NCI-H2196 (cell line): Measurements from ENCODE around the gene PDE4C.
A peak's percentile ranks its signal among the peaks of the same experiment; 100 is the strongest.

Source experiments
- DNase-seq: peaks from one replicate; lab custom pipeline; 2025; ENCODE audit not compliant: unreplicated experiment; lab: John Stamatoyannopoulos, UW

Gene PDE4C

GRCh38 chr19:18225702-18226468 is at the start of gene PDE4C:
Gene PDE4C (minus strand): TSS chr19:18226438. CDS start chr19:18226415, 23 bp downstream.
- DNase-seq = no peak

DNA sequence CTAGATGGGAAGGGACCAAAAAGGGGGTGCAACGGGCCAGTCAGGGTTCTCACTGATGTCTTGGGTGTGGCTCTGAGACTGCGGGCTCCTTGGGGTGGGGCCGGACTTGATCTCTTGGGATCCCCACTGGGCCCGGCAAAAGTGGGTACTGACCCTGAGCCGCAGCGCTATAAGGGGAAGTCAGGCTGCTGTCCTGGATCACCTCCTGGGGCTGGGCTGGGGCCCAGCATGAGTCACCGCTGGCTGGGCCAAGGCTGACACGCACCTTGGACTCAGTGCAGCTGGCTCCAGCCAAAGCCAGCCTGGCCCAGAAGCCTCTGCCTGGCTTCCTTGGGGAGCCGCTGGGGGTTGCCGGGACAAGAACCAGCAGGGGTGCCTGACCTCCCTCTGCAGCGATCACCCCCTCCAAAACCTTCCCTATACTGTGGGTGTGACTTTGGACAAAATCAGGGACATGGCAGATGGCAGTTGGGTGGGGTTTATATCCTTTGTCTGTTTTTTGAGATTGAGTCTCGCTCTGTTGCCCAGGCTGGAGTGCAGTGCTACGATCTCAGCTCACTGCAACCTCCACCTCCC is 48.6 kb upstream of the PDE4C start:
- DNase-seq = peak; percentile 61

DNA sequence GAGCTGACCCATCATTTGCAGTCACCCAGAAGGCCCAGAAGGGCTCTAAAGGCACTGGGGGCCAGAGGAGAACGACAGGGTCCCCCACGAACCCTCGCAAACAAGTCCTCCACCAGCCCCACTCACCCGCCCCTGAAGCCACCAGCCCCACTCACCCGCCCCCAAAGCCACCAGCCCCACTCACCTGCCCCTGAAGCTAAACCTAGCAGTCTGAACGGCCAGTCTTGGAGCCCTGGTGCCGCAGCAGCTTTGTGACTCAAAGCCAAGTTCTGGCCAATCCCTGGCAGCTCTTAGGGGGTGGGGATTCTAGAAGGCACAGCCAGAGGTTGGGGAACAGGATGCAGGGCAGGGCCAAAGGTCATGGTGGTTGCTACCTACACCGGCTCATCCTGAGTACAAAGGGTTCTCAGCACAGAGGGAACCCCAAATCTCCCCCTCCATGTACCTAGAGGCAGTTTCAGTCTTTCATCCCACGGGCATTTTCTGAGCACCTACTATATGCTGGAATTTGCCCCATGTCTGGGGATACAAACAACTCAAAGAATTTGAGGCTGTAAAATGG is 48.1 kb upstream of the PDE4C start, which contains the start of gene IQCN:
Gene IQCN, minus strand, starts transcription at position 234 of the 562 bp plus-strand sequence. CDS start 4,974 bp downstream, outside the sequence.
- no peak for DNase-seq

DNA sequence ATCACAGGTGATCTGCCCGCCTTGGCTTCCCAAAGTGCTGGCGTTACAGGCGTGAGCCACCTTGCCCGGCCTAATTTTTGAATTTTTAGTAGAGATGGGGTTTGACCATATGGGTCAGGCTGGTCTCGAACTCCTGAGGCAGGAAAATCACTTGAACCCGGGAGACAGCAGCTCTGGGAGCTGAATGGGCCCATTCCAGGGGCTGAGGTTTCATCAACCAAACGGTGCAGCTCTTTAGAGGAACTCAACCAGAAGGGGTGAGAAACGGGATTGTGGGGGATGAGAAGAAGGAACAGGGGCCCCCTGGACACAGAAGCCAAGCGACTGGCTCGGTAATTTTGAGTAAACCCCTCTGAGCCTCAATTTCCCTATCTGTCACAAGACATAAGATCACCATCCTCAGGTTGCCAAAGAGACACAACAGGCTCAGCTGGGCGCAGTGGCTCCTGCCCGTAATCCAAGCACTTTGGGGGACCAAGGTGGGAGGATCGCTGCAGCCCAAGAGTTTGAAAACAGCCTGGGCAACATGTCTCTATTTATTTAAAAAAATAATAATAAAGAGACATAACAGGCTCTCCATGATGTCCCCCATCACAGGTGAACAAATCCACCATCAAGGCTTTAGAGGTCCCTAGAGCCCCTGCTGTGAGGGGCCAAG is 47.5 kb upstream of the PDE4C start:
- DNase-seq = no peak

- no peak for DNase-seq
These were observed 45.2 kb upstream of the PDE4C start for GRCh38 chr19:18271433-18271841.

DNA sequence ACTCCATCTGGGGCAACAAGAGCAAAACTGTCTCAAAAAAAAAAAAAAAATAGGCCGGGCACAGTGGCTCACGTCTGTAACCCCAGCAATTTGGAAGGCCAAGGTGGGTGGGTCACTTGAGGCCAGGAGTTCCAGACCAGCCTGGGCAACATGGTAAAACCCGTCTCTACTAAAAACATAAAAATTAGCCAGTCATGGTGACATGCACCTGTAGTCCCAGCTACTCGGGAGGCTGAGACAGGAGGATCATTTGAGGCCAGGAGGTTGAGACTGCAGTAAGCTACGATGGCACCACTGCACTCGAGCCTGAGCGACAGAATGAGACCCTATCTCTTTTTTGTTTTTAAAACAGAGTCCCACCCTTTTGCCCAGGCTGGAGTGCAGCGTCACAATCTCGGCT is 44.1 kb upstream of the PDE4C start:
- no peak for DNase-seq

DNA sequence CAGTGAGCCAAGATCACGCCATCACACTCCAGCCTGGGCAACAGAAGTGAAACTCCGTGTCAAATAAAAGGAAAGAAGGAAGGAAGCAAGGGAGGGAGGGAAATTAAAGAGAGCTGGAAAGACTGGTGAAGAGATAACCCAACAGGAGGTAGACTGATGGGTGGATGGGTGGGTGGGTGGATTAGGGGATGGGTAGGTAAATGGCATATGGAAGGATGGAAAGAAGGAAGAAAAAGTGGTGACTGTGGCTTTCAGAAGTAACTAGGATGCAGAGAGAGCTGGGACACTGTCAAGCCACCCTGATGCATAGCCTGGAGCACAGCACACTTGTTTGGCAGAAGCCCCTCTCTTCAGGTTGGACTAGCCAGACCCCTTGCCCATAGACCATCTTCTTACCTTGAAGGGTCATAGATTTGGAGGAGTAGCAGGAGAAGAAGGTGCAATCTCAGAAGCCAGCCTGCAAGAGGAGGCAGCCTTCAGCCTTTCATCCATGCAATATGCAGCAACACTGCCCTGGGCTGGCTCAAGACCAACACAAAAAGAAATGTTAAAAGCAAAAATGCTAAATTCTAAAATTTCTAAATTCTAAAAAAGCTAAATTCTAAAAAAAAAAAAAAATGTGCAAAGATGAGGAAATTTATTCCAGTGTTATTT is 43.0 kb upstream of the PDE4C start:
- DNase-seq = no peak

- no peak for DNase-seq
These were observed 40.8 kb upstream of the PDE4C start for GRCh38 chr19:18266771-18267686.

GRCh38 chr19:18265582-18265981 is 39.3 kb upstream of the PDE4C start:
- no peak for DNase-seq

GRCh38 chr19:18264971-18265540 is 38.8 kb upstream of the PDE4C start:
- no peak for DNase-seq

DNA sequence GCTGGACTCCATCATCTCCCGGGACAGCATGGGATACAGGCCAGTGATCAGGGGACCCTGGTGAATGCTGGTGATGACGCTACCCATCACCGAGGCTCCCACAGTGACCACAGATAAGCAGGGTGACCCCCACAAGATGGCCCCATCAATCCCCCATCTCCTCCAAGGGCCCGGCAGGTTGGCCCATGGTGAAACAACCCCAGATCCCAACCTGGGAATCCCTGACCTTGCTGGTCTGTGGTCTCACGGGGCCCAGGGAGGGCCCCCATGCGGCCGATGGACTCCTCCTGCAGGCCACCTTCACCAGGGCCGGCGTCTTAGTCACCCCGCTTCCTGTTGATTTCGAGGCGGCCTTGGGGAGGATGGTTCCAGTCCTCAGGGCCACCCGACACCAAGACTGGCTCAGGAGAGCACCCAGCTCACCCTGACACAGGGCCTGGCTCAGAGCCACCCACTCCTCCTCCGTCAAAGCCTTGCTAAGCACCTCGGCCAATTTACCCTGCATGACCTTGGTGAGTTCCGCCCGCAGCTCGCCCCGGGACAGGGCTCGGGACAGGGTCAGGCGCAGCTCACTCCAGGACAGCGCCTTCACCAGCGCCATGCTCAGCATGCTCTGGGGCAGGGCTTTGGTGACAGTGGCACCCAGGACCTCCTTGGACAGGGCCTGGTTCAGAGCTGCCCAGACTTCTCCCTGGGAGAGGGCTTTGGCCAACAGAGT is 38.1 kb upstream of the PDE4C start:
- no peak for DNase-seq

DNA sequence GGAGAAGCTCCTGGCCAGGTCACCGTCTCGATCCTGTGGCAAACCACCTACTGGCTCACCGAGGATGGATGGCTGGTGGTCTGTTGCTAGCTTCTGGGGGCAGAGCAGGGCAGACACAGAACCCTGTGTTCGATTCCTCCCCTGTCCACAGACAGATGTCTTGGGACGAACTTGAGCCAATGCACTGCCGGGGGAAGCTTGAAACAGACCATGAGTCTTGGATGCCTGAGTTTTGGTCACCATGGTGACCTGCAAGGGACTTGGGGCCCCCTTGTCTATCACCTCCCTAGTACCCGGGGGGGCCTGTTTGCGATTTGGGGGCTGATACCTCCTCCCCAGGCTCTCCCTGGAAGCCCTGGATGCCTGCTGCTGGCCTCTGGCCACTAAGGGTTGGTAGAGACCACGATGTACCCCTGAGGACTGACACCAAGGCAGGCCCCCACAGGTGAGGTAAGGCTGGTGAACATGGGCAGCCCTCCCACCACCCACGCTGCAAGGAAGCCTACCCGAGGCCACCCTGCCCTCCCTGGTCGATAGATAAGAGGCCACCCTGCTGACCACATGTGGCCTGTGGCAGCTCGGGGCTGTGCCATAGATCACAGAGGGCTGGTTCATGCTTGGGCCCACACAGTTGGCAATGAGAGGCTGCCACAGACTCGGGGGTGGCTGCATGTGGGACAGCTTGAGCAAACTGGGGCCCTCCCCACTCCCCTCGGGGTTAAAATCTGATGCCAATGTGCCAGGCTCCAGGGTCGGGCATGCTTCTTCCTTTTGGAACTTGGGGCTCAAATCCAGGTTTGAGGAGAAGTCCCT is 37.3 kb upstream of the PDE4C start:
- DNase-seq = no peak

DNA sequence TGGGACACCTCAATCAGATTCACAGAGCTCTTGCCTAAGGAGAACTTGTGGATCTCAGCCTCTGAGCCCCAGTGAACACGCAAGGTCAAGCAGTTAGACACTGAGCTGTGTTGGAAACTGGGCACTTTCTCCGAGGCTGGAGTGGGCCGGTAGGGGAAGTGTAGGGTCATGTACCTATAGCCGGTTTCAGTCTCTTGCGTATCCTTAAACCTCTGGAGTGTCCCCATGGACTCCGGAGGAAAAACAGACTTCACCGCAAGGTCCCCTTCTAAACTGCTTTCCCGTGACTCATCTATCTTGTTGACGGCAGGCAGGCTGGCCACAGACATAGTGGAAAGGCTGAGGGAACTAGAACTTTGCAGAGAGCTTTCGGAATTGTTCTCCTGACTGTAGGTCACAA is 36.7 kb upstream of the PDE4C start:
- DNase-seq = no peak

DNA sequence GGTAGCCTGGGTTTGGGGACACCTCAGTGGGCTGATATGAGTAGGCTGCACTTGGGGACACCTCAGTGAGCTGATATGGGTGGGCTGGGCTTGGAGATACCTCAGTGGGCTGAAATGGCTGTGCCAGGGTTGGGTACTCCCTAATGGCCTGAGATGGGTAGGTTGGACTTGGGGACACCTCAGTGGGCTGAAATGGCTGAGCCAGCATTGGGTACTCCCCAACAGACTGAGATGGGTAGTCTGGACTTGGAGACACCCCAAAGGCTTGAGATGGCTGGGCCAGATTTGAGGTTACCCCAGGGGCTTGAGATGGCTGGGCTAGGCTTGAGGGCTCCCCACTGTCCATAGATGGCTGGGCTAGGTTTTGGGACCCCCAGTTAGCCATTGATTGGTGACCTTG is 35.9 kb upstream of the PDE4C start:
- no peak for DNase-seq

- no peak for DNase-seq
These were observed 35.2 kb upstream of the PDE4C start for GRCh38 chr19:18261474-18261873.

DNA sequence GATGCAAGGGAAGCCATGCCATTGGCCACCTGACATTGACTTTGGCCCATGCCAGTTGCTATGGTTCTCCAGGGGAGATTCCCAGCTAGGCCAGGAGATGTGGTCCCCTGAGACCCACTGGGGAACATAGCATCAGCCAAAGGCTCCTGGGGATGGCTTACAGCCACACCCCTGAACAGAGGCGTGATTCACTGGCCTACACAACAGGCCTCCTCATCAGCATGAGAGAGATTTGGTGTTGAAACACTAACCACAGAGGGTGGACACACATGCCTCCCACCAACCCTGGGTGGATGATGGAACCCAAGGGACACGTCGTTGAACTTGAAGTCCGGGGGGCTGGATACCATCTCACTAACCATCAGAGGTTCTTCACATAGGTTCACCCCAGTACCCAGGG is 33.7 kb upstream of the PDE4C start:
- DNase-seq = no peak

DNA sequence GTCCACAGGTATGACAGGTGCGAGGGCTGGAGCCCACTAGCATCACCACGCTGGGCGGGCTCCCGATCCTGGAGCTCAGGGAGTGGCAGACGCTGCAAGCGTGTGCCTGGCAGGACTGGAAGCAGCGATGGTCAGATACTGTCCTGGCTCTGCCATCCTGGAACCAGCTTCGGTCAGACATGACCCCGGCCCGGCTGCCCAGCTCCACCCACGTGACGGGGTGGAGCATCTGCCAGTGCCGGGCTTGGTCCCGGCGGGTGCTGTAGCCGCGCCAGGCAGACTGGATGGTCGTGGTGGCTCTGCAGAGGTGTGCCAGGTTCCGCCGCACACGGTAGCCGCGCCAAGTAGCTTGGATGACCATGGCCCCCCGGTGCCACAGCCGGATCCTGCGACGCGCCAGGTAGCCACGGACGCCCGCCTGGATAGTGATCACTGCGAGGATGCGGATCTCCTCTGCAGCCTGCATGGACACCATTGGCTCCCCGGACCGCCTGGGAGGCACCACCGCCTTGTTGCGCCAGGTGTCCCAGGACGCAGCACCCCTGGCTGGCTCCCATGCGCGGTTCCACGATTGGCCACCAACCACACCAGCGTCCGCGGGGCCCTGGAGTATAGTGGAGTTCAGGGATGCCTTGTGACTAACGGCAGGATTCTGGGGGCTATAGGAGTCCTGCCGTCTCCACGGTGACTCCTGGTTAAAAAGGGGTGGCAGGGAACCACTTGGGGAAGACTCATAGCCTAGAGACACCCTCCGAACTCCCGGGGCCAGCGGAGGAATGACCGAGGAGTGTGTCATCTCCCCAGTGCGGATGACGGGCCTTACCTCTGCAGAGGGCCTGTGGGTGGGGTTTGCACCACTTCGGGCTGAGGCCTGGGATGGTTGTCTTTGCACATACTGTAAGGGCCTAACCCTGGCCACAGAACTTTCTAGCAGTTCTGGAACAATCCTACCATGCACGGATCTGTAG is 31.5 kb upstream of the PDE4C start:
- DNase-seq = no peak
